Gastrocnemius medialis (tissue), 4 donors: ENCODE results near the gene MED27.

Experiments used
- CTCF ChIP-seq, 5 experiments: fragments of 450-650 bp in 3 of 5; fragments of 200-600 bp in 2 of 5; sonication (generic) in 2 of 5; IDR thresholded peaks in 4 of 5; conservative IDR thresholded peaks in 1 of 5; 1 replicate in 4 of 5; 2 replicates in 1 of 5; pipeline ENCODE4 v1.5.1; 2016 to 2019; ENCODE audit warnings: antibody characterized with exemption in 5 of 5, mild to moderate bottlenecking in 3 of 5, moderate library complexity in 3 of 5
- POLR2A ChIP-seq, 2 donors: fragments of 450-650 bp; IDR thresholded peaks; one replicate each; pipeline ENCODE4 v1.6.1; 2017; ENCODE audit warnings: antibody characterized with exemption in 2 of 2, mild to moderate bottlenecking in 2 of 2, moderate library complexity in 2 of 2

GRCh38 chr9:131856105-131856504, 223.6 kb downstream of the MED27 start:
- TF ChIP-seq CTCF (IDR thresholded peaks at IDR 0.05 in 4 of 5, conservative IDR thresholded peaks at IDR 0.05 in 1 of 5) (no peak), POLR2A (IDR thresholded peaks at IDR 0.05) (no peak)
